Cardiac muscle cell (in vitro differentiated cells and primary cell): ENCODE data around the gene RSAD2. TPM values are rescaled to one million over a fixed set of nuclear protein-coding genes. Genes with fewer than 3 reads are reported as not detected.
"Not testable (repeated sequence)": the region's sequence is repeated elsewhere in the genome, so short reads cannot be mapped to it uniquely, and the experiment has no call there.

Experiments used
- DNase-seq, 2 donors: peaks; one replicate each; pipeline versions ENCODE4 v3.0.0 to v3.0.0-alpha.2; 2010 to 2017; ENCODE audit warnings: low read depth in 1 of 2, low spot score in 1 of 2
- H3K27ac ChIP-seq: fragments of 200-600 bp; sonication (generic); 2 replicates; pipeline ENCODE4 v1.5.1; 2016
- H3K27me3 ChIP-seq: fragments of 200-600 bp; sonication (generic); 2 replicates; pipeline ENCODE4 v1.6.0; 2016; ENCODE audit warnings: control low read depth
- H3K36me3 ChIP-seq: fragments of 200-600 bp; sonication (generic); 2 replicates; pipeline ENCODE4 v1.5.1; 2016; ENCODE audit warnings: control low read depth
- H3K4me1 ChIP-seq: fragments of 200-600 bp; sonication (generic); 2 replicates; pipeline ENCODE4 v1.8.1; 2017; ENCODE audit warnings: low read depth, mild to moderate bottlenecking, mixed run types
- H3K4me3 ChIP-seq: fragments of 200-600 bp; sonication (generic); 2 replicates; pipeline ENCODE4 v1.5.1; 2016; ENCODE audit warnings: mild to moderate bottlenecking
- H3K9me3 ChIP-seq: fragments of 200-600 bp; sonication (generic); 2 replicates; pipeline ENCODE4 v1.5.1; 2017; ENCODE audit warnings: low read depth, mild to moderate bottlenecking, control low read depth
- polyA plus RNA-seq: library from polyadenylated mRNA; unstranded; fragments of >200 nt; fragmentation: Nextera tagmentation; extraction: Ambion mirVana; gene quantifications from 2 replicates; pipeline ENCODE4 v1.2.1, GENCODE V29; 2016
- total RNA-seq: library from RNA; depleted of rRNA; stranded (reverse); fragments of >200 nt; gene quantifications from 2 replicates; pipeline ENCODE4 v1.2.3, GENCODE V29; 2016
- TF ChIP-seq, protein P1 (sequence below): IDR thresholded peaks from 2 replicates; pipeline ENCODE4 v1.5.1; 2012; ENCODE audit warnings: low read depth, mild to moderate bottlenecking, low read length

The RSAD2 gene
- total and polyA plus RNA-seq, 2 experiments from 2014 or later = 0.12 to 0.65 TPM

DNA sequence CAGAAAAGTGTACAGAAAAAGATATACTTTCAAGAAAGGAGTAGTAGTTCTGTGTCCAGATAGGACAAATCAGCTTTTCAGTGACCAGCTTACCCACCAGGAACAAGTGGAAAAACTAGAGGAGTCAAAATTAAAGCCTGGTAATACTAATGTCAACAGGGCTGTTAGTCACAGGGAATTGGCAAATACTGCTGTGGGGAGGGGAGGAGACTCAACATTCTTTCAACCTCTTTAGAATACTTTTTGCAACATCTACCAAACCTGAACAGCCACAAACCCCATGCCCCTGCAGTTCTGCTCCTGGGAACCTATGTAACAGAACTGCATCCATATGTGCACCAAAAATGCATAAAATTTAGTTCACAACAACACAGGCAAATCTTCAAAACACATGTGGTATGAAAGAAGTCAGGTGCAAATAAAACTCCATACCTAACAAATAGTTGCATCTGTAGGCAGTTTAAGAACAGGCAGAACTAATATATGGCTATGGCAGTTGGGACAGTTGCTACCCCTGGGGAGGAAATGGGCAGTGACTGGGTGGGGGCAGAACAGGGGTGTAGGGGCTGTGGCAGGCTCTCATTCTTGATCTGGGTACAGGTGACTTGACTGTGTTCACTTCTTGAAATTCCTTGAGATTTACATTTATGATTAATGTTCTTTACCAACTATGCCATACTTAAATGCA lies 21.6 kb upstream of the RSAD2 start:
- no peaks in the 10 kb centered on the region for H3K9me3 ChIP-seq
- no peaks in the 10 kb centered on the region for H3K36me3 ChIP-seq
- TF ChIP-seq, protein P1, sequence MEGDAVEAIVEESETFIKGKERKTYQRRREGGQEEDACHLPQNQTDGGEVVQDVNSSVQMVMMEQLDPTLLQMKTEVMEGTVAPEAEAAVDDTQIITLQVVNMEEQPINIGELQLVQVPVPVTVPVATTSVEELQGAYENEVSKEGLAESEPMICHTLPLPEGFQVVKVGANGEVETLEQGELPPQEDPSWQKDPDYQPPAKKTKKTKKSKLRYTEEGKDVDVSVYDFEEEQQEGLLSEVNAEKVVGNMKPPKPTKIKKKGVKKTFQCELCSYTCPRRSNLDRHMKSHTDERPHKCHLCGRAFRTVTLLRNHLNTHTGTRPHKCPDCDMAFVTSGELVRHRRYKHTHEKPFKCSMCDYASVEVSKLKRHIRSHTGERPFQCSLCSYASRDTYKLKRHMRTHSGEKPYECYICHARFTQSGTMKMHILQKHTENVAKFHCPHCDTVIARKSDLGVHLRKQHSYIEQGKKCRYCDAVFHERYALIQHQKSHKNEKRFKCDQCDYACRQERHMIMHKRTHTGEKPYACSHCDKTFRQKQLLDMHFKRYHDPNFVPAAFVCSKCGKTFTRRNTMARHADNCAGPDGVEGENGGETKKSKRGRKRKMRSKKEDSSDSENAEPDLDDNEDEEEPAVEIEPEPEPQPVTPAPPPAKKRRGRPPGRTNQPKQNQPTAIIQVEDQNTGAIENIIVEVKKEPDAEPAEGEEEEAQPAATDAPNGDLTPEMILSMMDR = no peak
- H3K27ac ChIP-seq = no peak overlapping the region
- no peak for DNase-seq
- no peaks in the 10 kb centered on the region for H3K4me1 ChIP-seq
- H3K4me3 ChIP-seq = no peak overlapping the region
- H3K27me3 ChIP-seq = no peaks in the 10 kb centered on the region

GRCh38 chr2:6856548-6856920 lies 21.0 kb upstream of the RSAD2 start:
- H3K27ac ChIP-seq = no peak overlapping the region
- DNase-seq = no peak

DNA sequence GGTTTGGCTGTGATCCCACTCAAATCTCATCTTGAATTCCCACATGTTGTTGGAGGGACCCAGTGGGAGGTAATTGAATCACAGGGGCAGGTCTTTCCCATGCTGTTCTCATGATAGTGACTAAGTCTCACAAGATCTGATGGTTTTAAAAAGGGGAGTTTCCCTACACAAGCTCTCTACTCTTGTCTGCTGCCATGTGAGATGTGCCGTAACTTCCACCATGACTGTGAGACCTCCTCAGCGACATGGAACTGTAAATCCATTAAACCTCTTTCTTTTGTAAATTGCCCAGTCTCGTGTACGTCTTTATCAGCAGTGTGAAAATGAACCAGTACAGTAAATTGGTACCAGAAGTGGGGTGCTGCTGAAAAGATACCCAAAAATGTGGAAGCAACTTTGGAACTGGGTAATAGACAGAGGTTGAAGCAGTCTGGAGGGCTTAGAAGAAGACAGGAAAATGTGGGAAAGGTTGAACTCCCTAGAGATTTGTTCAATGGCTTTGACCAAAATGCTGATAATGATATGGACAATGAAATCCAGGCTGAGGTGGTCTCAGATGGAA lies 19.0 kb upstream of the RSAD2 start:
- H3K4me3 ChIP-seq, DNase-seq, H3K36me3 ChIP-seq, H3K27me3 ChIP-seq, H3K27ac ChIP-seq, H3K4me1 ChIP-seq, H3K9me3 ChIP-seq: not testable (repeated sequence)

More at GRCh38 chr2:6856548-6856920, 21.0 kb upstream of the RSAD2 start:
- Histone ChIP-seq H3K27me3 (no peaks in the 10 kb centered on the region), H3K4me1 (no peaks in the 10 kb centered on the region), H3K9me3 (no peaks in the 10 kb centered on the region), H3K4me3 (no peak overlapping the region), H3K36me3 (no peaks in the 10 kb centered on the region)
- TF ChIP-seq, protein P1 = no peak

DNA sequence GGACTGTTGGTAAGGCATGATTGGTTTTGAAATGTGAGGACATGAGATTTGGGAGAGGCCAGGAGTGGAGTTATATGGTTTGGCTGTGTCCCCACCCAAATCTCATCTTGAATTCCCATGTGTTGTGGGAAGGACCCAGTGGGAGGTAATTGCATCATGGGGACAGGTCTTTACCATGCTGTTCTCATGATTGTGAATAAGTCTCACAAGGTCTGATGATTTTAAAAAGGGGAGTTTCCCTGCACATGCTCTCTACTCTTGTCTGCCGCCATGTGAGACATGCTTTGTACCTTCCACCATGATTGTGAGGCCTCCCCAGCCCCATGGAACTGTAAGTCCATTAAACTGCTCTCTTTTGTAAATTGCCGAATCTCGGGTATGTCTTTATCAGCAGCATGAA lies 17.3 kb upstream of the RSAD2 start:
- Histone ChIP-seq H3K9me3 (no peaks in the 10 kb centered on the region), H3K4me1 (no peaks in the 10 kb centered on the region), H3K4me3 (no peak overlapping the region), H3K27me3 (peaks cover 10% of the 10 kb centered on the region), H3K27ac (no peak overlapping the region), H3K36me3 (no peaks in the 10 kb centered on the region)
- TF ChIP-seq, protein P1 = no peak
- no peak for DNase-seq

DNA sequence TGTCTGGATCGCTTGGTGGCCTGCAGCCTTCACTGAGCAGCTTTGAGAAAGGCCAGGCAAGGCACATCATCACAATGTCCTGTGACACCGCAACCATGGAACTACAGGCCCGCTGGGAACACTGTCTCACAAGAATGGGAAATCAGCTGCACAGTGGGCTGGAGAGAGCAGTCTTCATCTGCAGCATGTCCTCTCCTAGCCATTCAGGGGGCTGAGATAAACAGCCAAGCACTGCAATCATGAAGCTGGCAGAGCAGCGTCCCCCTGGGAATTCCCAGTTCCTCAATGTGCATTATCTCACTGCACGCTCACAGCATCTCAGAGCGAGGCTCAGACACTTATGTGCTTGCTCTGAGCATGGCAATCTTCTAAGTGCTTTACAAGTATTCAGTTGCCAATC lies 13.8 kb upstream of the RSAD2 start:
- H3K27ac ChIP-seq = no peak overlapping the region
- no peaks in the 10 kb centered on the region for H3K9me3 ChIP-seq
- TF ChIP-seq, protein P1 = no peak
- H3K4me1 ChIP-seq = no peaks in the 10 kb centered on the region
- H3K27me3 ChIP-seq = peaks cover 10% of the 10 kb centered on the region
- no peaks in the 10 kb centered on the region for H3K36me3 ChIP-seq
- no peak overlapping the region for H3K4me3 ChIP-seq
- peak in 1 of 2 donors; percentile 53 for DNase-seq

DNA sequence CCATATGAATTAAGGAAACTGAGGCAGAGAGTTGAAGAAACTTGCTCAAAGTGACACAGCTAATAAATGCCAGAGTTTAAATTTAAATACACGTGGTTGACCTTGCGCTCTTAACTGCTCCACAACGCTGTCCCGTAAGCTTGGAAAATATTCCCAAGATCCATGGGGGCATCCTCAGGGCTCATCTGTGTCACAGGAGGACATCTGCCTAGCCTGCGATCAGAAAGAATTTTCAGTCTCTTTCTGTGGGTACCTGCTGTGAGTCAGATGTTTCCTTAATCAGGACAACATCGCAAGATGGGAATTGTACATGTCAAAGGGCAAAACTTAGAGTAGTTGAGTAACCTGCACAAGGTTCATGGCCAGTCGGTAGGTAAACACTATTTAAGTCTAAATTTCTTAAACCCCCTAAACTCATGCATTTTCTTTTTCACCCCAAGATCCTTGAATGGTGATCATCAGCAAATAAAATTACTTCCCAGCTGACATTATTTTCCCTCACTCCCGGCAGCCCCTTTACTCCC lies 13.3 kb upstream of the RSAD2 start:
- Histone ChIP-seq H3K36me3 (no peaks in the 10 kb centered on the region), H3K4me1 (no peaks in the 10 kb centered on the region), H3K27ac (no peak overlapping the region), H3K27me3 (peaks cover 10% of the 10 kb centered on the region), H3K9me3 (no peaks in the 10 kb centered on the region), H3K4me3 (no peak overlapping the region)
- TF ChIP-seq, protein P1 = no peak
- DNase-seq = no peak
